Activated CD8-positive, alpha-beta memory T cell treated with anti-CD3 and anti-CD28 coated beads for 1 hour (primary cell): Measurements from ENCODE around the gene SH3RF3.

ENCODE experiments used
- DNase-seq, 2 donors: peaks; one replicate each; pipeline ENCODE4 v3.0.0-alpha.2; 2020; ENCODE audit warnings: low read depth in 1 of 2; ENCODE audit errors: extremely low read depth in 1 of 2

Gene SH3RF3

DNA sequence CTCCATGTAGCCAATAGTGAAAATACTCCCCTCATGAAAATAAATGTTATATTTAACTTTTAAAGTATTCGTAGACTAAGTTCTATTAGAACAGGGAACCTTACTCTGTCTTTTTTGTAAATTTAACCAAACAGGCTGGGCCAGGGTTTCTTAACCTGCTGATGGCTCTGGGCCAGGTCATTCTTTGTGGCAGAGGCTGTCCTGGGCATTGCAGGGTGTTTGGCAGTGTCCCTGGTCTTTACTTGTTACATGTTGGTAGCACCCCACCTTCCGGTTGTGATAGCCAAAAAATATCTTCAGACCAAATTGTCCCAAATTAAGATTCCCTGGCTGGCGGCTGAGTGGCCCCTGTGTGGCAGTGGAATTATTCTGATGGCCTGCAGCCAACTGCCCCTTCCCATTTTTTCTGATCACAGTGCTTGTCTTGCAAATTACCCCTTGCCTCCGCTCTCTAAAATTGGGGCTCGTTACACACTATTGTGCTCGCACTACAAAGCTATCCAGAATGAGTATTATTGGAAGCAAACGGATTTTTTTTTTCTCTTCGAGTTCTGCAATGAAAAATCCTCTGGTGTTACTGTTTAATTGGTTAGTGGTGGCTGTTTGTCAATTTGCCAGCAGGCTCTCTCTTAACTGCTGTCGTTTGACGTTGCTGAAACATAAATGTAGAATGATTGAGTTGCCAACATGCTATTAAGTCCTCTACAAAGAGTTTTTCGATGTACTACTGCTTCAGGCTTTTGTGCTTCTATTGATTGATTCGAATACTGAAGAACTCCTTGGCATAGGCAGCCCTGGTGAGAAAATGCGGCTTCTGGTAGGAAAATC lies 216.9 kb downstream of the SH3RF3 start:
- no peak for DNase-seq

DNA sequence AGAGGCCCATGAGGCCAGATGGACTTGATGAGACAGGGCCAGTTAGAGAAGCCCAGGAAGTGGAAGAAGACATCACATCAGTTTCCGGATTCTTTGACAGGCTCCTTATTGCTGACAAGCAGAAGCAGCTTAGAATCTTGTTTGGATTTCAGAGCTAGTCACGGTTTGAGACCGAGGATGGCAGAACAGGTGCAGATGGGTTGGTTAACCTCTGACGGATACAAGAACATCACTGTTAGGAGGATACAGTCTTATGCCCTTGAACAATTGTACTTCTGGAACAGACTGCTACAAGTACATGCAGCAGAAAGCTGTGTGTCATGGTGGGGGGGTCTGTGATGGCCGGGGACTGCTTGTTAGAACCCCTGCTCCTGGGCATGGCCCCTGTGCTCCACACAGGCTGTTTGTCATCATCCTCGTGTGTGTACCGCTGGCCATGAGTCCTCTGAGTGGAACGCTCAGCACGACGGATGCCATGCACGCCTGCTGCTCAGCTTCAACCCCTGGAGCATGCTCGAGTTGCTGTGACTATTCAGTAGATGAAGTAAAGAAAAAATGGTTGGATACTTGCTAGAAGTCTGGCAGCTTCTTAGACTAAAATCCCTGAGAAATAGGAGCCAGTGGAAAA lies 217.7 kb downstream of the SH3RF3 start:
- no peak for DNase-seq

DNA sequence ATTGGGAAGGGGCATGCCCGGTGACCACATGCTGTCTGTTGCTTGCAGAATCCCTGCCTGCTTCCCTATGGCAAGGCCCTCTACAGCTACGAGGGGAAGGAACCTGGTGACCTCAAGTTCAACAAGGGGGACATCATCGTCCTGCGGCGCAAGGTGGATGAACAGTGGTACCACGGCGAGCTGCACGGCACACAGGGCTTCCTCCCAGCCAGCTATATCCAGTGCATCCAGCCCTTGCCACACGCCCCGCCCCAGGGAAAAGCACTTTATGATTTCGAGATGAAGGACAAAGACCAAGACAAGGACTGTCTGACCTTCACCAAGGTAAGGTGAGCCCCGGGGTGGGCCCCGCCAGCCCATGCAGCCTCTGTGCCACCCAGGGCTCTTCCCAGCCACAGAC lies 218.6 kb downstream of the SH3RF3 start:
- no peak for DNase-seq

DNA sequence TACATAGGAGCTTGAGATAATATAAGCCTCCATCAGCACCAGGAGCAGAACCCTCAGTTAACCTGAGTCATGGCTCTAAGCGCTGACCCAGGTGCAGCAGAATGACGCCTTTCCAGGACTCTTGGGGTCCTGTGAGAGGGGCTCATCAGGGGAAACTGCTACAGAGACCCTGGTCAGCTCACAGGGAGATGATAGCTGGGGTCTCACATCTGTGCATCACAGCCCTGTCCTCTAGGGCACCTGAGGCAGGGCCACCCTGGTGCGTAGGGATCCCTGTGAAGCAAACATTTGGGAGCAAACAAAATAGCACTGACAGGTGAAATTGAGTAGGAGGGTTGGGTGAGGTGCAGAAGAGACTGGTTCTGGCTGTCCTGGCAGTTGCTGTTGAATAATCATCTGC lies 219.2 kb downstream of the SH3RF3 start:
- no peak for DNase-seq

DNA sequence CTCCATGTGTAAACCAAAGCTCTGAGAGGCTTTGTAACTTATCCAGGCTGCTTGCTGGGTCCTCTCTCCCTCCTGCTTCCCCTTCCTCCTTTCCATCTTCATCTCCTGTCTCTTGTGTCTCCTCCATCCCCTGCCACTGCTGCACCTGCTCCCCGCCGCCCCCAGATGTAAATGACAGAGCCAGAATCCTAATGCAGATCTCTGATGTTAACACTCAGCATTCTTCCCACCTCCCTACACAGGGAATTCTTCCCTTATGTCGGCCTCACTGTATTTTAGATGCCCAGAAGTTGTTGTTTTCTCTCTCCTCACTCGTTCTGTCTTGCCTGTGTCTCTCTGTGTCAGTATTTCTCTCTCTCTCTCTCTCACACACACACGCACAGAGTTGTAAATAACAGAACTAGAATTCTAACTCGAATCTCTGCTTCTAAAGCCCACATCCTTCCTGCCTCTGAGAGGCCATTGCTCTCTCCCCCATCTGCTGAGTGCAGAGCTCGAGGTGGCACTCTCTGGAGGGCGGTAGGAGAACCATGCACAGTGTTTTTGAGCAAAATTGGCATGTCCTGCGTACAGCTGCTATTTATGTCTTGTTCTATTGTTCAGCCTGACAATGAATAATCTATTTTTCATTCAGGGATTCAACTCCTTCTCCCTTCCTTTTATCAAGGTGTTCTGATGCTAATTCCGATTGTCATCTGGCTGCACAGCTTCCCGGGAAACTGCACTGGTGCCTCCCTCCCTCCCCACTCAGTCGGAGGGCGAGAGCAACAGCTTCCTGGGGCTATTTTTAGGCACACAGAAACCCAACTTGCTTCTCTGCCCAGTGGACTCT lies 219.9 kb downstream of the SH3RF3 start:
- no peak for DNase-seq

DNA sequence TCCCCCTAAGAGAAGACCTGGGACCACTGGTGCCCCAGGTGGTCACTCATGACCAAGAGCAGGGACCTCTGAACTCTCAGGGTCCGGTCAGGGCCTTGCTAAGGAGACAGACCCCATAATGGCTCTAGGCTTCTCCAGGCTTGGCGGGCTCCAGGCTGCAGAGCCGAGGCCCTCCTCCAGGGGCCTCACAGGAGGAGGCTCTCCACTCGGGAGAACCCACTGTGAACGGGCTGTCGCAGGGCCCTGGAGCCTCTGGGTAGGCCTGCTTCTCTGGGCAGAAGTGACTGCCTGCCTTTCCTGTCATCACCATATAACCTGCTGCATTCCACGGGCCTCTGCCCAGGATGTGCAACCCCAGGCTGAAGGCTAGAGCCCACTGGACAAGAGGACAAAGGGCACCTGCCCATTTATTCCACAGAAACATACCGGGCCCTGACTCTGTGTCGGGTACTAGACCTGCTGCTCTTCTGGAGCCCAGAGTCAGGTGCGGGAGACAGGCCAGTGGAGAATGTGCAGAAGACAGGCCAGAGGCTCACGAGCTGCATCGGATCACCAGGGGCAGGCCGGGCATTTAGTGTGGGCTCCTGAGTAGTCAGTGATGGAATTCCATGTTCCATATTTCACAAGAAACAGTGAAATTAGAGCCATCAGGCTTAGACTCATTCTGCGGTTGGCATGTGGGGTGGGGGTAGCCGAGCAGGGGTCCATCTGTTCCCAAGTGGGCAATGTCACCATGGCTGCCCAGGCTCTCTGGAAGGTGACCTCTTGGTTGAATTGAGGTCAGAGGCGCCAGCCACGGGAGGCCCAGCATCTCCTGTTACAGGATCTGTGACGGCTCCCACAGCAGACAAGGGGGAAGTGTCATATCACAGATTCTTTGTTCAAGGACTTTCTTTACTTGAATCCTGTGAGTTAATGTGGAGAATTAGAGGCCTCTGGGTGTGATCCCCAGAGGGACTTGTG lies 220.8 kb downstream of the SH3RF3 start:
- no peak for DNase-seq

DNA sequence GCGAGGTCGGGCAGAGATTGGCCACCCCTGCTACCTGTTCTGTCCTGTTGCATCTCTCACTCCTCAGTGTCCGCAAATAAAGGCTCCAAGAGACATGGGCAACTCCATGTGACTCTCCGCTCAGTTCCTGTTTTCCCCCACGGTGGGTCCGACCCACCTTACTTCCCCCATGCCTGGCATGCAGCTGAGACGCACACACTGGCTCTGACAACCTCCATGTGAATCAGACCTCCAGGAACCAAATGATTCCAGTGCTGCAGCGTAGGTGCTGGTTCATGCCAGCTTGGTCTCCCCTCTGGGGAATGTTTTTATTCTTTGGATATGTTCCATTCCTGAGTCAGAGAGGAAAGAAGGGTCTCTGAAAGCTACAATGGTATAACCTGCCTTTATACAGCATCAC lies 221.5 kb downstream of the SH3RF3 start:
- DNase-seq, result no peak

DNA sequence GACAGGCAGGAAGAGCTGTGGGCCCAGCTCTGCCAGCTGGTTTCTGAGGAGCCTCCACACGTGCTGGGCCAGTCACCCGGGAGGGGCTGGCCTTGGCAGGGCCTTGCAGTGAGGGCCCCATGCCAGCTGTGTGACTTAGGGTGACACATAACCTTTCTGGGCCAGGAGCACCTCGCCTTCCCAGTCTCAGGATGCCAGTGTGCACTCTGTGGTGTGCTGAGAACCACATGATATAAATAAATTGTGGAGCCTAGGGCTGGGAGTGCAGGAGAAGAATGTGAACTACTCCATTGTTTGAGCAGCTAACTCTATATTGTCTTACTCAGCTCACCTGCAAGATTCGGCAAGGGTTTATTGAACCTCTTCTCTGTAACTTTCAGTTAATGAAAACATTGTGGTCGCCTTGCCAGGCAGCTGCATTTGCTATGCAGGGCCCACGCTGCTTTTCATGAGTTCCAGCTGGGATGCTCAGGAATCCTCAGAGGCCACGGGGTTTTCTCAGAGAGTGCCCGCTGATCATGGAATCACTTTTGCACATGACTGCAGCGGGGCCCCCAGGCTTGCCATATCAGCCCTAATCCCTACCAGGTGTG lies 222.3 kb downstream of the SH3RF3 start:
- DNase-seq, result no peak

DNA sequence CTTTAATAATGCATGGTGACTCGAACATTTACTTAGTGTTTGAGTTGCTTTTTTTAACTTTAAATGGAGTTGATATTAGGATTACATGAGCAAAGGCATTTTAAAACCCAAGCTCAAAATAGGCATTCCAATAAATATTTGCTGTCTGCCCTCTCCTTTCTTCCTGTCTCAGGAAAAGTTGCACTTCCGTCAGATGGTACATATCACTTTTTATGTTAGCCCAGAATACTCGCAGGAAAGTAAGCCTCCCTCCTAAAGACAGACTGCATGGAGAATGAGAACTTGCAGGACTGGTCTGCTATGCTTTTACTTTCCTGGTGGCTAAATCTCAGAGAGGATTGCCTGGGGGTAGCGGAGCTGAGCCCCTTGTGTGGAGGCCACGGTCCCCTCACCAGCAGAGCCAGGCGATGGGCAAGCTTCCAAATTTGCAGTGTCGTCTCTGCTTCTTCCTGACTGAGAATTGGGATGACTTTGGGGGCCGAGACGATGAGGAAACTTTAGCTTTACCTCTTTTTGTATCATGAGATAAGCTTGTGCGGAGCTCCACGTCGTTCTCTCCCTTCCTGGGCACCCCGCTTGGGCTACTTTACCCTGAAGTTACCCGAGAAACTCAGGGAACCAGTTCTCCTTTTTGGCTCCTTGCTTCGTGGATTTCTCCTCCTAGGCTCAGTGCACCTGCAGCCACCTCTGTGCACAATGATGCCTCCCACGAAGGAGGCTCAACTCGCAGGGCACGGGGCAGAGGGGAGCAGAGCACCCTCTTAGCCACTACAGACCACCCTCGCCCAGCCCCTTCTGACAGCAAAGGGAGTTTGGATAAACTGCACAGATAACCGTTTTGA lies 223.3 kb downstream of the SH3RF3 start:
- DNase-seq, result no peak

DNA sequence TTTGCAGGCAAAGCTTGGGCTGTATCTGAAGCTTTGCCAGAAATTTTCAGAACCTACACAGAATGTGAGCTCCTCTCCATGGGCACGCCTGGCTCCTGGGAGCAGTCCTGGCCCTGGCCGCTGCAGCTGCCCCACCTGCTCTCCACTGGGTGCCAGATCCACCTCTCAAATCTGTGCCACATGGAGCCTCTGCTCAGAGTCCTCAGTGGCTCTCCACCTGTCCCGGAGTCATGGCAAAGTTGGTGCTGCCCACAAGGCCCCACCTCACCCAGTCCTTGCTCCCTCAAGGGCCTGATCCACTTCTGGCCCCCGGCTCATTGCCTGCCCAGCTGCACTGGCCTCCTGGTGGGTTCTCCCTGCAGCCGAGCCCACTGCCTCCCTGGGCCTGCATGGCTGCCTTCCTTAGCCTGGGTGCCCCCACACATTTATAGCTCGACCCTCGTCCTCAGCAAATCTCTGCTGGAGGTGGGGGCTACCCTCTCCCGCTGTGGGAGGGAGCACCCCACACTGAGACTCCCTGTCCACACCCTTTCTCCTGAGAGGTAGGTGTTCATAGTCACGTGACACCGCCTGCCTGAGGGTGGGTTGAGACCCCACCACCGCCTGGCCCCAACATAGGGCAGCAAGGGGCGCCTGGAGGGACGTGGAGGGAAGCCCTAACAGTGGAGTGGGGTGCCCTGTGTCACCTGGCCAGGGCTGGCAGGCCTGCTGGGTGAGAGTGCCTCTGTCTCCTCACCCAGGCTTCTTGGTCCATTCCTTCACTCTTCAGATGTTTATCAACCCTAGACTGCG lies 224.1 kb downstream of the SH3RF3 start:
- no peak for DNase-seq

DNA sequence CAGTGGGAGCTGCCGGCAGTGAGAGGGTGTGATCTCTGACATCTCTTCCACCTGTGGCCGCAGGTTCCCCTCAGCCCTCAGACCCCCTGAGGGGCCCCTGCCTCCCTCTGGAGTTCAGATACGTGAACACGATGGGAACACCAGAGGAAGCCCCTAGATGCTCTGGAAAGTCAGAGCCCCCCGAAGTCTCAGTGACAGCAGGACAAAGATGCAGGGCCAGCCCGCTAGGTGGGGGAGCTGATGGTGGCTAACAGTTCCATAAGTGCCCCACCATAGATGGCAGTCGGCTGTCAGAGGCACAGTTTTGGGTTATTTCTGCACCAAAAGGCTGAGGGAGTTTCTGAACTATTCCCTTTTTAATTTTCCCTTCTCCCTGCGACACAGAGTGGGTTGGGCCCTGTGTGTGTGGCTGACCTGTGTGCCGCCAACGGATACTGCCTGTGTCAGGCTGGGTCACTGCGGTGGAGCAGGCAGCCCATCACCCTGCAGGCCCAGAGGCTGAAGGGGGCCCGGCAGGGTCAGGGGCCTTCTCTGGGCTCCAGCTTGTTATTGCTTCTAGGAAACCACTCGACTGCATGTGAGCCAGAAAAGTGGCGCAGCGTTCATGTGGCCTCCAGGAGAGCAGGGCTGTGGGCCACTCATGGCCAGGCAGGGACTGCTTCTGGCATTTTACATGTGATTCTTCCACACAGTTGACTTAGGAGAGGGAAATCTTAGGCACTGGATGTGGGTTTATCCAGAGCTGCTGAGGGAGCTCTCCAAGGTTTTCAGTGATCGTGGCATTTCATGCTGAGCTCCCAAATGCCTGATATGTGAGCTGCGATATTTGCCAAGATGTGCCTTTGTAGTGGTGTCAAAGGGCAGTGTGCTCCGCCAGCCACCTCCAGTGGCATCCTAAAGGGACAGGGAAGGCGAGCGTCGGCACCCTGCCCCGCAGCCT lies 225.1 kb downstream of the SH3RF3 start:
- no peak for DNase-seq

DNA sequence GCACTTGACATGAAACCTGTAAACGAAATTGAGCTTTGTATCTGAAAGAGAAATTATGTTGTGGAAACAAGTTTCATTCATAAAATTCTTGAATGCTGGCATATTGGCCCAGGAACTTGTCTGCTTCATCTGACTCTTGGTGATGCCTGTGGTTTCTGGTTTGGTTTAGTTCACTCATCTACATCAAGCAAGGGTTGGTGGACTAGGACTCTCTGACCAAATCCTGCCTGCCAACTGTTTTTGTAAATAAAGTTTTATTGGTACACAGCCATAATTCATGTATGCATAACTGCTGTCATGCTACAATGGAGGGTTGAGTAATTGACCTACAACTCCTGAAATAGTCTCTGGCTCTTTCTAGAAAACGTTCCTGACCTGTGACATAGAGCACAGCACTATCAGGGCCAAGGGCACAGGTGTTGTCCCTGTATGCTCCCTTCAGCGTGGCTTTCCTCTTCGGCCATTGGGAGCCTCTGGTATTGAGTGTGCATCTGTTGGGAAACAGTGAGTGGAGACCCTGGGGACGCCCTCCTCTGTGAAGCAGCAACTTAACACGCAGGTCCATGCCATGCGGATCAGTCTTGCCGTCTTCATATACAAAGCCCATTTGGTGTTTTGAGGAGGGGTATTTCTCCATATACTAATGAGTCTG lies 226.3 kb downstream of the SH3RF3 start:
- DNase-seq, result no peak

DNA sequence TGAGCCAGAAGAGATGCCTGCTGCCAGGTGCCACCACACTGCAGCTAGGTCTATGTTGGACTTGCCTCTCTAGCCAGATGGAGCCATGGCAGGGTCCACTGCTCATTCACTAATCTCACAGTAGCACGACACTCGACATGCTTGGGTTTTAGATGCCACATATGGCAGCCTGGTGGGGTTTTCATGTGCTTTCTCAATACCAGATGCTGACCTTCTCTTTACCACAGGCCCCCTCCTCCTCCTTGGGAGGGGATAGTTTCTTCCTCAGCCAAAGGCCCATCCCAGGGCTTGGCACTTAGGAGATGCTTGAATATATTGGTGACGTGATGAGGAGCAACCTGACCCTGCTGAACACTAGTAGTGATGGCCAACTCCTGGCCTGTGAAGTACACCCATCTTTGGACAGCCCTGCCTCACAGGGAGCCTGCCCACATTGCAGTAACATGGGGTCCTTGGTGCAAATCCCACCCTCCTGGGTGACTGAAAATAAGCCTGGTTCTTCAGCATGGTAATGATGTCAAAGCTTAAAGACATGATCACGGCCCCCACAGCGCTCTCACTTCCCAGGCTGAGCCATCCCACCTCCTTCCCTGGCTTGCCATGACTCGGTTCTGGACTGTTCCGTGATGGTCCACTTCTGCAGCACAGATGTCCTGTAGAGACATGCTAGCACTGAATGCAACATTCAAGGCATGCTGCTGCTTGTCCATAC lies 227.5 kb downstream of the SH3RF3 start:
- DNase-seq, result no peak

DNA sequence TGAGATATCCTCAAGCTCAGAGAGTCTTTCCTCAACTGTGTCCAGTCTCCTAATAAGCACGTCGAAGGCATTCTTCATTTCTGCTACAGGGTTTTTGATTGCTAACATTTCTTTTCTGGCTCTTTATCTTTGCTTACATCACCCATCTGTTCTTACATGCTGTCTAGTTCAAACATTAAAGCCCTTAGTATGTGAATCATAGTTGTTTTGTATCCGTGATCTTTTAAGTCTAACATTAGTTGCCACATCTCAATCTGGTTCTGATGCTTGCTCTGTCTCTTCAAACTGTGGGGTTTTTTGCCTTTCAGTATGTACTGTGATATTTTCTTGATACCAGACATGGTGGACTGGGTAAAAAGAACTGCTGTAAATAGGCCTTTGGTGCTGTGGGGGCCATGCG lies 235.2 kb downstream of the SH3RF3 start:
- no peak for DNase-seq

DNA sequence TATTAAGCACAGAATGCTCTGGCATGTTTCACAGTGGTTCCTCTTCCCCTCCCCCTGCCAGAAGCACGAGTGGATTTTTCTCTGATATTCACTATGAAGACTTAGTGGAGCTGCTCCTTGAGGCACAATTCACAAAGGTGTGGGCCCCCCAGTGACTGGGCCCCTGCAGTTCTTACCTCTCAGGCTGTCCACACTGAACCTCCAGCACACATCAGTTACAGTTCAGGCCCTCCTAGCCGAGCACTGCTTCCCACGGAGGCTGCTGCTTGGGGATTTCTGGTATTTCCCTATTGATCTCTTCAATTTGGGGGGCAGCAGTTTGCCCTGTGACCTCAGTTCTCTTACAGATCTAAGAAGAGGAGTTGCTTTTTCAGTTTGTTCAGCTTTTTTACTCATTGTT lies 236.1 kb downstream of the SH3RF3 start:
- no peak for DNase-seq

DNA sequence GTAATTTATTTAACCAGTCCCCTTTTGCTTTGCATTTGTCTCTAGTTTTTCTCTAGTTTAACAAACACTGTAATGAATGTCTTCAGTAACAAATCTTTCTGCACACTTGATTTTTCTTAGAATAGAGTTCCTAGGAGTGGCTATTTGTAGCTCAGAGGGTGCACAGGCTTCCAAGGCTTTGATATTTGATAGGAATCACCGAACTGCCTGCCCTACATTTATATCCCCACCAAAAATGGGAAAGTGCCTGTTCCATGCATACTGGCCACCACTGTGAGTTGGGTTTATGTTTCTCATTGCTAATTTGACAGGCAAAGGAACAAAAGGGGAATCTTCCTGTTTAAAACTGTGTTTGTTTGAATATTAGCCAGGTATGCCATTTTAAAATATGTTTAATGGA lies 238.7 kb downstream of the SH3RF3 start:
- no peak for DNase-seq
